ENCODE data around the gene ANKRD52. TPM values are rescaled to one million over a fixed set of nuclear protein-coding genes. Genes with fewer than 3 reads are reported as not detected.

ANKRD52 gene
- total and polyA plus RNA-seq, 9 of the 15 experiments (the other 6 are each of a cell fraction or from before 2014, with no cell fraction given) = 0.52 to 46.8 (median 7.9) TPM

- TF ChIP-seq ATF2 (CRISPR knock-in tag; IDR thresholded peaks at IDR 0.05) (no peak), KHSRP (IDR thresholded peaks at IDR 0.05) (no peak), ZNF431 (CRISPR knock-in tag; IDR thresholded peaks at IDR 0.05) (no peak), HINFP (tag; conservative IDR thresholded peaks at IDR 0.05; ENCODE audit: low read depth) (no peak), ZNF408 (CRISPR knock-in tag; IDR thresholded peaks at IDR 0.05; ENCODE audit: low read depth) (no peak), MGA (IDR thresholded peaks at IDR 0.05) (peak; percentile 38; the same call in 1 of the 2 replicates), CHD1 (IDR thresholded peaks at IDR 0.05; ENCODE audit: low read length) (peak; percentile 36), CLOCK (CRISPR knock-in tag; IDR thresholded peaks at IDR 0.05; ENCODE audit: borderline replicate concordance) (no peak), L3MBTL2 (IDR thresholded peaks at IDR 0.05) (peak; percentile 72), TRIM28 (IDR thresholded peaks at IDR 0.05) (peak; percentile 14; the same call in 1 of the 2 replicates)
Measured at GRCh38 chr12:56266693-56267442, 8.7 kb upstream of the ANKRD52 start, which contains the start of gene COQ10A (continued).

All from K562 (cell line).